GM19035 (cell line): ENCODE measurements around the gene AIFM1.

Experiments
- ATAC-seq: cut with Tn5 transposase; IDR thresholded peaks from one replicate; pipeline ENCODE4 v1.9.1; 2021; ENCODE audit not compliant: unreplicated experiment

The AIFM1 gene

GRCh38 chrX:130165703-130166502 is at the start of gene AIFM1:
Gene AIFM1, minus strand, starts transcription at chrX:130165841. Its CDS starts 185 bp downstream, at chrX:130165656.
- peak; percentile 89 for ATAC-seq

- no peak for ATAC-seq
Observed at GRCh38 chrX:130213376-130213775, 47.7 kb upstream of the AIFM1 start.

- no peak for ATAC-seq
Observed at GRCh38 chrX:130212371-130212770, 46.7 kb upstream of the AIFM1 start.

- ATAC-seq: no peak
Observed at GRCh38 chrX:130211415-130212186, 46.0 kb upstream of the AIFM1 start.

- no peak for ATAC-seq
Observed at GRCh38 chrX:130204647-130205046, 39.0 kb upstream of the AIFM1 start.

- no peak for ATAC-seq
Observed at GRCh38 chrX:130197464-130197863, 31.8 kb upstream of the AIFM1 start.

GRCh38 chrX:130196466-130196865 is 30.8 kb upstream of the AIFM1 start:
- no peak for ATAC-seq

GRCh38 chrX:130190801-130191200 is 25.2 kb upstream of the AIFM1 start:
- ATAC-seq: no peak

GRCh38 chrX:130186651-130187050 is 21.0 kb upstream of the AIFM1 start:
- no peak for ATAC-seq

- ATAC-seq: no peak
Observed at GRCh38 chrX:130184857-130185256, 19.2 kb upstream of the AIFM1 start.

GRCh38 chrX:130184168-130184567 is 18.5 kb upstream of the AIFM1 start:
- ATAC-seq: no peak

- no peak for ATAC-seq
Observed at GRCh38 chrX:130179579-130180215, 14.1 kb upstream of the AIFM1 start.

- ATAC-seq: no peak
Observed at GRCh38 chrX:130179170-130179569, 13.5 kb upstream of the AIFM1 start.

- no peak for ATAC-seq
Observed at GRCh38 chrX:130176942-130177341, 11.3 kb upstream of the AIFM1 start.

- ATAC-seq: peak; percentile 81
Observed at GRCh38 chrX:130176354-130176776, 10.7 kb upstream of the AIFM1 start.

GRCh38 chrX:130174937-130175336 is 9.3 kb upstream of the AIFM1 start:
- no peak for ATAC-seq

GRCh38 chrX:130174045-130174704 is 8.5 kb upstream of the AIFM1 start:
- no peak for ATAC-seq

GRCh38 chrX:130173190-130173895 is 7.7 kb upstream of the AIFM1 start:
- peak; percentile 43 for ATAC-seq

GRCh38 chrX:130172127-130172845 is 6.6 kb upstream of the AIFM1 start:
- no peak for ATAC-seq
